ENCODE results near the gene RERE. TPM values are rescaled to one million over a fixed set of nuclear protein-coding genes. Genes with fewer than 3 reads are reported as not detected.

The RERE gene
- total RNA-seq, 2 experiments from 2014 or later = 96.6 to 101 TPM

- no peak overlapping the region for H3K4me3 Mint-ChIP-seq
- no peaks in the 10 kb centered on the region for H3K27me3 Mint-ChIP-seq
- H3K4me1 Mint-ChIP-seq = peaks cover 45% of the 10 kb centered on the region
- no peak overlapping the region for H3K27ac Mint-ChIP-seq
- peaks cover 24% of the 10 kb centered on the region for H3K36me3 Mint-ChIP-seq (ENCODE audit: low read depth)
- no peaks in the 10 kb centered on the region for H3K9me3 Mint-ChIP-seq
- DNase-seq = no peak
- ChIA-PET CTCF (no interaction called here), POLR2A (interaction anchor here (0.8 kb wide), 1 partner anchor 28 kb away, joined by 3 read pairs; no protein-coding TSS in a partner anchor)
Measured at GRCh38 chr1:8646189-8646588, 171.3 kb downstream of the RERE start.

- peaks cover 31% of the 10 kb centered on the region for H3K4me1 Mint-ChIP-seq
- POLR2A ChIA-PET = no interaction called here
- no peak for DNase-seq
- no peaks in the 10 kb centered on the region for H3K27me3 Mint-ChIP-seq
- CTCF ChIA-PET = no interaction called here
- H3K27ac Mint-ChIP-seq = no peak overlapping the region
- no peaks in the 10 kb centered on the region for H3K9me3 Mint-ChIP-seq
- no peak overlapping the region for H3K4me3 Mint-ChIP-seq
- H3K36me3 Mint-ChIP-seq (ENCODE audit: low read depth) = peaks cover 17% of the 10 kb centered on the region
Measured at GRCh38 chr1:8643542-8644536, 173.6 kb downstream of the RERE start.

GRCh38 chr1:8642114-8642513 lies 175.3 kb downstream of the RERE start:
- Mint-ChIP-seq H3K27me3 (no peaks in the 10 kb centered on the region), H3K4me3 (no peak overlapping the region), H3K36me3 (ENCODE audit: low read depth) (peaks cover 17% of the 10 kb centered on the region), H3K27ac (no peak overlapping the region), H3K4me1 (peaks cover 17% of the 10 kb centered on the region), H3K9me3 (no peaks in the 10 kb centered on the region)
- CTCF ChIA-PET = no interaction called here
- DNase-seq = no peak
- POLR2A ChIA-PET = no interaction called here

- Mint-ChIP-seq H3K27ac (no peak overlapping the region), H3K4me3 (no peak overlapping the region), H3K27me3 (no peaks in the 10 kb centered on the region), H3K9me3 (no peaks in the 10 kb centered on the region), H3K4me1 (peaks cover 13% of the 10 kb centered on the region), H3K36me3 (ENCODE audit: low read depth) (peaks cover 15% of the 10 kb centered on the region)
- POLR2A ChIA-PET = no interaction called here
- no peak for DNase-seq
- CTCF ChIA-PET = no interaction called here
Measured at GRCh38 chr1:8641377-8641997, 176.0 kb downstream of the RERE start.

- Mint-ChIP-seq H3K36me3 (ENCODE audit: low read depth) (peaks cover 14% of the 10 kb centered on the region), H3K4me3 (no peak overlapping the region), H3K4me1 (peaks cover 12% of the 10 kb centered on the region), H3K9me3 (no peaks in the 10 kb centered on the region), H3K27ac (no peak overlapping the region), H3K27me3 (no peaks in the 10 kb centered on the region)
- DNase-seq = no peak
- POLR2A ChIA-PET = no interaction called here
- CTCF ChIA-PET = no interaction called here
Measured at GRCh38 chr1:8640950-8641349, 176.5 kb downstream of the RERE start.

- no peak overlapping the region for H3K4me3 Mint-ChIP-seq
- CTCF ChIA-PET = no interaction called here
- DNase-seq = no peak
Measured at GRCh38 chr1:8639148-8639547, 178.3 kb downstream of the RERE start.

GRCh38 chr1:8633741-8634501 lies 183.5 kb downstream of the RERE start:
- Mint-ChIP-seq H3K4me1 (peaks cover 21% of the 10 kb centered on the region), H3K27me3 (no peaks in the 10 kb centered on the region), H3K27ac (no peak overlapping the region), H3K36me3 (ENCODE audit: low read depth) (peaks cover 13% of the 10 kb centered on the region), H3K9me3 (no peaks in the 10 kb centered on the region), H3K4me3 (no peak overlapping the region)
- no peak for DNase-seq
- ChIA-PET CTCF (interaction anchor here (0.7 kb wide), 1 partner anchor 73 kb away, joined by 3 read pairs; no protein-coding TSS in a partner anchor), POLR2A (no interaction called here)

More at GRCh38 chr1:8639148-8639547, 178.3 kb downstream of the RERE start:
- peaks cover 10% of the 10 kb centered on the region for H3K4me1 Mint-ChIP-seq
- peaks cover 15% of the 10 kb centered on the region for H3K36me3 Mint-ChIP-seq (ENCODE audit: low read depth)
- no peak overlapping the region for H3K27ac Mint-ChIP-seq
- H3K27me3 Mint-ChIP-seq = no peaks in the 10 kb centered on the region
- H3K9me3 Mint-ChIP-seq = no peaks in the 10 kb centered on the region
- POLR2A ChIA-PET = interaction anchor here (1.1 kb wide), 2 partner anchors 13 to 48 kb away, joined by 3 read pairs; no protein-coding TSS in a partner anchor

GRCh38 chr1:8632102-8632501 lies 185.3 kb downstream of the RERE start:
- no peak overlapping the region for H3K27ac Mint-ChIP-seq
- DNase-seq = no peak
- no peaks in the 10 kb centered on the region for H3K9me3 Mint-ChIP-seq
- H3K27me3 Mint-ChIP-seq = no peaks in the 10 kb centered on the region
- peaks cover 20% of the 10 kb centered on the region for H3K4me1 Mint-ChIP-seq
- CTCF ChIA-PET = no interaction called here
- POLR2A ChIA-PET = no interaction called here
- peaks cover 13% of the 10 kb centered on the region for H3K36me3 Mint-ChIP-seq (ENCODE audit: low read depth)
- no peak overlapping the region for H3K4me3 Mint-ChIP-seq

- peaks cover 22% of the 10 kb centered on the region for H3K36me3 Mint-ChIP-seq (ENCODE audit: low read depth)
- no peaks in the 10 kb centered on the region for H3K9me3 Mint-ChIP-seq
- peaks cover 29% of the 10 kb centered on the region for H3K4me1 Mint-ChIP-seq
- H3K27me3 Mint-ChIP-seq = no peaks in the 10 kb centered on the region
- POLR2A ChIA-PET = no interaction called here
- no peak for DNase-seq
- CTCF ChIA-PET = no interaction called here
- no peak overlapping the region for H3K27ac Mint-ChIP-seq
- no peak overlapping the region for H3K4me3 Mint-ChIP-seq
Measured at GRCh38 chr1:8631163-8631562, 186.3 kb downstream of the RERE start.

- Mint-ChIP-seq H3K9me3 (no peaks in the 10 kb centered on the region), H3K27me3 (no peaks in the 10 kb centered on the region), H3K27ac (no peak overlapping the region), H3K36me3 (ENCODE audit: low read depth) (peaks cover 28% of the 10 kb centered on the region), H3K4me1 (peaks cover 33% of the 10 kb centered on the region), H3K4me3 (no peak overlapping the region)
- DNase-seq = no peak
- POLR2A ChIA-PET = interaction anchor here (1.2 kb wide), 1 partner anchor 25 kb away, joined by 4 read pairs; no protein-coding TSS in a partner anchor
- CTCF ChIA-PET = no interaction called here
Measured at GRCh38 chr1:8629241-8630091, 188.0 kb downstream of the RERE start.

- Mint-ChIP-seq H3K4me1 (peaks cover 40% of the 10 kb centered on the region), H3K9me3 (no peaks in the 10 kb centered on the region), H3K27ac (no peak overlapping the region), H3K4me3 (no peak overlapping the region), H3K27me3 (no peaks in the 10 kb centered on the region), H3K36me3 (ENCODE audit: low read depth) (peaks cover 27% of the 10 kb centered on the region)
- ChIA-PET POLR2A (interaction anchor here (1.2 kb wide), 1 partner anchor 24 kb away, joined by 4 read pairs; no protein-coding TSS in a partner anchor), CTCF (no interaction called here)
- no peak for DNase-seq
Measured at GRCh38 chr1:8628606-8629005, 188.8 kb downstream of the RERE start.

GRCh38 chr1:8627728-8628127 lies 189.7 kb downstream of the RERE start:
- Mint-ChIP-seq H3K36me3 (ENCODE audit: low read depth) (peaks cover 29% of the 10 kb centered on the region), H3K4me1 (peaks cover 42% of the 10 kb centered on the region), H3K27me3 (no peaks in the 10 kb centered on the region), H3K4me3 (no peak overlapping the region), H3K27ac (no peak overlapping the region), H3K9me3 (no peaks in the 10 kb centered on the region)
- ChIA-PET POLR2A (interaction anchor here (1.2 kb wide), 1 partner anchor 25 kb away, joined by 3 read pairs; no protein-coding TSS in a partner anchor), CTCF (interaction anchor here (0.6 to 2.5 kb wide), 5 partner anchors 12 to 82 kb away, joined by 3 to 6 read pairs (median 3); no protein-coding TSS in a partner anchor)
- no peak for DNase-seq

All from activated CD4-positive, alpha-beta memory T cell treated with anti-CD3 and anti-CD28 coated beads, Interleukin-2, amount 10 ng/mL, durations not matched to agents 7 days and 5 days (primary cell).